Glomerular endothelial cell (primary cell): ENCODE measurements around the gene FAM47E. TPM values are rescaled to one million over a fixed set of nuclear protein-coding genes. Genes with fewer than 3 reads are reported as not detected.
"Not testable (repeated sequence)": the region's sequence is repeated elsewhere in the genome, so short reads cannot be mapped to it uniquely, and the experiment has no call there.

Experiments used
- DNase-seq: peaks from one replicate; pipeline ENCODE4 v3.0.0-alpha.2; 2011; ENCODE audit warnings: low read depth, low spot score; ENCODE audit errors: extremely low read depth
- total RNA-seq: library from RNA; depleted of rRNA; stranded (reverse); fragments of >200 nt; gene quantifications from 2 replicates; pipeline ENCODE4 v1.2.3, GENCODE V29; 2015

Gene FAM47E
- total RNA-seq, 1 donor from 2014 or later, result not detected

DNA sequence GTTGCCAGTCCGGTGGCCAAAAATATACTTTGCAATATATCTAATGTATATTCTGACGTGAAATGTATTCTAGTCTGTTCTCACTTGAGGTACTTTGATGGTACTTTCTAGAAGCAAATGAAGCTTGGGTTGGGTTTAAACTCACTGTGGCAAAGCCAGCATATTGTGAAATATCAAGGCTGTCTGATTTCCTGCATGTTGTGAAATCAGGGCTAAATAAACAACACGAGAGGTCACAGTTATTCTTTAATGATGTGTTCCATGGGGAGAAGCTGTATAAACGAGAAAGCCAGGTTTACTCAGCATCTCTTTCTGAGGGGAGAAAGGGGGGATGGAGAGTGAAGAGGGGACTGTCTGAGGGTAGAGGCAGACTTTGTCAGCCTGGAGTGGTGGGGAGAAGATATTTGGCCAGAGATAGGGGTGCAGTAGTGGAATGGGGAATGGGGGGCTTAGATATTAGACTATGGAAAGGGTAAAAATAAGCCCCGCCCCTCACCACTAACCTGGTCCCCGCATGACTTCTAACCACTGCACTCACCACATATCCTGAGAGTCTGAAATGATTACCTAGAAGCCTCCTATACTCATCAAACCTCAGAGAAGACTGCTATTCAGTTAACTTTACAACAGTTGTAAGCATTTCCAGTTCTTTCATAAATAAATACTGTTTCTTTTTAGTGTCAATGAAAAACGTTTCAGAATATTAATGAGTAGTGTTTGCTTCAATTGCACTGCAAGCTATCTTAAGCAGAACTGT, 32.0 kb upstream of the FAM47E start:
- no peak for DNase-seq

DNA sequence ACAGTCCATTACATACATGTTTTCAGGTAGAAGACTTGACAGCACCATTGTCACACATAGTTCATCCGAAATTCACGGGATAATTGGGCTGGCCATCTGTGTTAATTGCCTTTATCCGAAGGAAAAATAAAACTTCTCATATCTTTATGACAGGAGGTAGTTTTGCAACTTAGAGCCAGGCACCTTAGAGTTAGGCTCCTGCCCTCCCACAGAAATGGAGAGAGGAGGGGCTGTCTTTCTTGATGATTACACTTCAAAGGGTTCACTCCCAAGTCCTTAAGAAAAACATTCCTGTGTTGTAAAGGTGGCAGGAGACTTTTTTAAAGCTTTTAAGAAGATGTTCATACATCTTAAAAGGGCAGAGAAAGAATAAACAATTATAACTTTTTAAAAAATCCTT, 27.4 kb upstream of the FAM47E start:
- no peak for DNase-seq

DNA sequence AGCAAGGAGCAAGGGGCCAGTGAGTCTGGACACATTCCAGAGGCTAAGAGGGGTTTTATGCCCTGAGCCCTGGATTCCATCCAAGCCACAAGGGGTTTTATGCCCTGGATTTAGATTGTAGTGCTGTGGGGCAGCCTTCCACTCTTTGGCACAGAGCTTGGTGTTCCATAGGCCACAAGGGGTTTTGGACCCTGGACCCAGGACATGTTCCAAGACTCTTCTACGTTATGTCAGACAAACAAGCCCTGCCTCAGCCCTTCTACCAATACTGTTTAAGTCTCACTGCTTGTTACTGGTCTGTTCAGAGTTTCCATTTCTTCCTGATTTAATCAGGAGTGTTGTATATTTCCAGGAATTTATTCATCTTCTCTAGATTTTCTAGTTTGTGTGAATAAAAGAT, 25.1 kb upstream of the FAM47E start:
- no peak for DNase-seq

DNA sequence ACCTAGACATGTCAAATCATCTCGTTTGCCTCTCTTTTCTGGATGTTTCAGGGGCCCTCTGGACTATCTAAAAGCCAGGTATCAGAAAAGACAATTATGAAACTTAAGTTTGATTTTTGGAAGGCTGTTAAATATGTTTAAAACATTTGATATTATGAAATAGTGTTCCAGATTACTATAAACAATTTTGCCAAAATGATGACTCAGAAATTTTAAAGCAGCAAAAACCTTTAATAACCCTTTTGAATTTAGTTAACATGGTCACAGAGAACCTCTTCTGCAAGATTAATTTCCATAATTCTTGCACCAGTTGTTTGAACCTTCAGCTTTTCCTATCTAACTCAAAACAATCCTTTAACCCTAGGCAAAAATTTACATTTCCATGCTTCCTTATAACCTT, 18.8 kb upstream of the FAM47E start:
- no peak for DNase-seq

DNA sequence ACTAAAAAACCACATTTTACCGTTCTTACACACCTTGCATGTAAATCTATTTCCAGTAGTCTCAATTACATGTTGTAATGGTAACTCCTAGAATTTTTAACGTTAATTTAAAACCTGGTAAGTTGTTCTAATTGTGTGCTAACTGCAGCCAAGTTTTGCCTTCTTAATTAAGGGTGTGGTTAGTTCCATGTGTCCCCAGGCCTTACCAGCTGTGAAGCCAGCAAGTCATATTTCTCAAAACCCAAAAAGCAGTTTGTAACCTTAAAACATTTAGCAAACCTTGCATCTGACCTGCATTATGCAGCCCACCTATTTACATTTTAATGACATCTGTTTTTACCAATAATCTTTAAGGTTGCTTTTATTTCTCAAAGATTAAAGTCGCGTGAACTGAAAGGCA, 18.4 kb upstream of the FAM47E start:
- DNase-seq, result no peak

DNA sequence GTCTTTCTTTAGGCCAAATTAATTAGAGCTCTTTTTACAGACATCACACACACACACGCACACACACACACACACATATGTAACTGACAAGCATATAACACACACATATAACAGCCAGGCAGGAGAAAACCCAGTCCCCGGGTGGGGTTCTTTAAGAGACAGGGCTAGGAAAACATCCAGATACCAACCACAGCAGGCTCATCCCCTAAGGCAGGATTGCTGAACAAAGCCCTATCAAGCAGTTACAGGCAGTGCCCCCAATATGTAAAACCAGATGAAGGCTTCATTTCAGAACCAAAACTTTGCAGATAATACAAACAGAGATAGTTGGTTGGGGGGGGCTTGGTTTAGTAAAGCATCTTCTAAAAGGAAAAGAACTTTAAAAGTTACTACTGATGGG, 18.0 kb upstream of the FAM47E start:
- no peak for DNase-seq

DNA sequence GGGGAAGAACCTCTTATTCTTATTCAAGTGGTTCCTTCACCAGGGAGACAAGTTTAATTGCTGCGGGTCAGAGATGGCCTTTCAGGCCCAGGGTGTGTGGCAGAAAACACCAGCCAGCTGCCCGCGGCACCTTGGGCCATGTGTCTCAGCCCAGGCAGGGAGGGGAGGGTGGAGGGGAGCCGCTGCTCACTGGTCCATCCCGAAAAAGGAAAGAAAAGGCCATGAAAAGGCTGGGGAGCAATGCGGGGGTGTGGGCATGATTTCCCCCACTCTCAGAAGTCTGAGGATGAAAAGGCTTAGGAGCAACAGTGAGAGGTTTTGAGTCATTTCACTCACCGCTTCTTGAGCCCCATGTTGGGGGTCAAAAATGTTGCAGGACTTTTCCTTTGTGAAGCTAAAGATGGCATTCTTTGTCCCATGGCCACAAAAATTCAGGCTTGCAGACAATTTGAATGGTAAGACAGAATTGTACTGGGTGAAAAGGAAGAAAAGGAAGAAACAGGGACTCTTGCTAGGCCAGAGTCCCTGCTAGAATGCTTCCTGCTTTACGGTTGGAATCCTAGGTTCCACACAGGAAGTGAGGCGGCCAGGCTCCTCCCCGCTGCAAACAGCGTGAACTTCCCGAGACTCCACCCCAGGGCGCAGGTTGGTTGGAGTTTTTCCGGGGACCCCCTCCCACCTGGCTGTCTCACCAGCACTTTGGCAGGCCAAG, 17.4 kb upstream of the FAM47E start:
- DNase-seq, result no peak

DNA sequence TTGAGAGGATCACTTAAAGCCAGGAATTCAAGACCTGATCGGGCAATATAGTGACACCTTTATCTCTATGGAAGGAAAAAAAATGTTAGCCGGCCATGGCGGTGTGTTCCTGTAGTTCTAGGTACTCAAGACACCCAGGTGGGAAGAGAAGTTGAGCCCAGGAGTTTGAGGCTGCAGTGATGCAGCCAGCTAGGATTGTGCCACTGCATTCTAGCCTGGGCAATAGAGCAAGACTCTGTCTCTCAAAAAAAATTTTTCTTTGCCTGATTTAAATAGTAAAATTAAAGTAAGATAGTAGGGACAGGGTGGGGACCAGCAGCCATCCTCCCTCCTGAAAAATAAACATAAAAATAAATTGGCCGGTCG, 16.9 kb upstream of the FAM47E start:
- DNase-seq, result no peak

DNA sequence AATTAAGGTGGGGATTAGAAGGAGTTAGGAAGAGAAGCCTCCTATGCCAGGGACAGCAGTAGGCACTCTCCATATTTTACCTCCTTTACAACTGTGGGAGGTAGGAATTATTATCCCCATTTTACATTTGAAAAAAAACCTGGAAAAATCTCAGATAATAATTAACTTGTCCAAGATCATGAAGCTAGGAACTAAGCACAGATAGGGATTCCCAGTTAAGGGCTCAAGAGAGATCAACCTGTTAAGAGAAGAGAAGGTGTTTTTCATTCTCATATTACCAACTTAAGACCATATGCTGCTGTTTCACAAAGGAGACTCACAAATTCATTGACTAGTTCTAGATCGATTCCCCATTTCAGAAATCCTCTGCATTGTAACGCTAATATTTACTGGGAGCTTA, 16.1 kb upstream of the FAM47E start:
- DNase-seq, result no peak

DNA sequence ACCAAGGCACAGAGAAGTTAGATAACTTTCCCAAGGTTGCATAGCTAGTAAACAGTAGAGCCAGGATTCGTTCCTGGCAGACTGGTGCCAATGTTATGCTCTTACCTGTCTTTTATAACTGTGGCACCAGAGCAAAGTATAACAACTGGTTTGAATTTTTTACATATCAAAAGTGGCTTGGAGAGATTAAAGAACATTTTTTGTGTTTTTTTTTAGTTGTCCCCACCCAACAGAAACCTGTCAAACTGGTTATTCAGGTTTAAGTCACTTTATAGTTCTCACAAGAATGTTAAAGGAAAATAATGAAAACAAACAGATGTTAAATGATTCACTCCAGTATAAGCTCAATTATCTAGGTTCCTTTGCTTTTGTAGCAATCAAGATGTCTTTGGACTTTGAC, 15.6 kb upstream of the FAM47E start:
- DNase-seq, result no peak

DNA sequence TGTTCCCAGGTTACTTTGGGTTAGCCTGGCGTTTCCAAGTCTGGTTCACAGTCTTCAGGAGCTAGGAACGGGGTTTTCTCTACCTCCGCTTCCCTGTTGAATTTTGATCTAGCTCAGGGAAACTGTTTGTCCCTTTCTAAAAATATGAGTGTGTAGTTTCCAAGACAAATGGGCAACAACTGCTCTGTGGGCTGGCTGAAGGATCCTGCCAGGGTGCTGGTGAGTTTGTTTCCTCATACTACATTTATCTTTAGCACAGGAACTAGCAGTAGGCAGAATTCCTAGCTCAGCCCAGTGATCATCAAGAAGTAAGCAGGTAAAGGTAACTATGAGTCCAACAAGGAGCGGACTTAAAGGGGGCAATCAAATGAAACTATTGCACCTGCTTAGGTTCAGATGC, 13.3 kb upstream of the FAM47E start:
- no peak for DNase-seq

DNA sequence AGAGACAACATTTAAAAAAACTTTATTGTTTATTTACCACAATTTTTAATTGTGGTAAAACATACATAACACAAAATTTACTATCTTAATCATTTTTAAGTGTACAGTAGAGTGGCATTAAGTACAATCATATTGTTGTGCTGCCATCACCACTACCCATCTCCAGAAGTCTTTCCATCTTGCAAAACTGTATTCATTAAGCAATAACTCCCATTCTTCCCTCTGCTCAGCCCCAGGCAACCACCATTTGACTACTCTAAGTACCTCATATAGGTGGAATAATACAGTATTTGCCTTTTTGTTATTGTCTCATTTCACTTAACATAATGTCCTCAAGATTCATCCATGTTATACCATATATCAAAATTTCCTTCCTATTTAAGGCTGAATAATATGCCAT, 12.8 kb upstream of the FAM47E start:
- DNase-seq, result no peak

DNA sequence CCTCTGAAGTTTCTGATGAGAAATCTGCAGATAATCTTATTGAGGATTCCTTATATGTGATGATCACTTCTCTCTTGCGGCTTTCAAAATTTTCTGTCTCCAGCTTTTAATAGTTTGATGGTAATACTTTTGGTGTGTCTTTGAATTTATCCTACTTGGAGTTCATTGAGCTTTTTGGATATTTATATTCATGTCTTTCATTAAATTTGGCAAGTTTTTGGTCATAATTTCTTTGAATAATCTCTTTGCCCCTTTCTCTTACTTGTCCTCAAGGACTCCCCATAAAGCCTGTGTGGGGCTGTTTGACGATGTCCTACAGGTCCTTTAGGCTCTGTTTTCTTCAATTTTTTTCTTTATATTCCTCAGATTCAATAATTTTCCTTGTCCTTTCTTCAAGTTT, 11.3 kb upstream of the FAM47E start:
- no peak for DNase-seq

DNA sequence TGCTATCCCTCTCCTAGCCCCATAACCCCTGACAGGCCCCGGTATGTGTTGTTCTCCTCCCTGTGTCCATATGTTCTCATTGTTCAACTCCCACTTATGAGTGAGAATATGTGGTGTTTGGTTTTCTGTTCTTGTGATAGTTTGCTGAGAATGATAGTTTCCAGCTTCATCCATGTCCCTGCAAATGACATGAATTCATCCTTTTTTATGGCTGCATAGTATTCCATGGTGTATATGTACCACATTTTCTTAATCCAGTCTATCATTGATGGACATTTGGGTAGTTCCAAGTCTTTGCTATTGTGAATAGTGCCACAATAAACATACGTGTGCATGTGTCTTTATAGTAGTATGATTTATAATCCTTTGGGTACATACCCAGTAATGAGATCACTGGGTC, 7.6 kb upstream of the FAM47E start:
- DNase-seq, result not testable (repeated sequence)

DNA sequence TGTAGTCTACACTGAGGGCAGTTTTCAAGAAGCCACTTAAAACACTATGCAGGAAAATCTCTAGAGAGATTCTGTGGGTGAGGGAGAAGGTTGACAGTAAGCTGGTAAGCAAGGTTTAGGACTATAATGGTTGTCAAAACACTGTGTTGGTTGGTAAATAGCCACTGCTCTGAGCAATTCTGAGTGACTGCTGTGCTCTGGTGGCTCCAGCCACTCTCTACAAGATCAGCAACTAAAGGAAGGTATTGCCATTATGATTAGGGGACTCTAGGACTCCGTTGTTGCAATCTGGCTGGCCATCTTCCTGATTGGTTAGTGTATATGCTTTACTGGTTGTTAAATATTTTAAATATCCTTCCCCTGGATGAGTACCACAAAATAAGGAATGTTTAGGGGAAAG, 5.5 kb upstream of the FAM47E start:
- no peak for DNase-seq

DNA sequence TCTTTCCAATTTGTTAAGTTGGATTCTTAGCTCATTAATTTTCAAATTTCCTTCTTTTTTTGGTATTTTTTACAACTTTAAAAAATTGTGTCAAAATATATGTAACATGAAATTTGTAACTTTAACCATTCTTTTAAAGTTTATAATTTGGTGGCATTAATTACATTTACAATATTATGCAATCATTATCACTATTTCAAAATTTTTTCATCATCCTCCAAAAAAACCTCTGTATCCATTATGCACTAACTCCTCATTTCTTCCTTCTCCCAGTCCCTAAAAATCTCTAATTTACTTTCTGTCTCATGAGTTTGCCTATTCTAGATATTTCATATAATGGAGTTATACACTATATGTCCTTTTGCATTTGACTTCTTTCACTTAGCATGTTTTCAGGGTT, 4.7 kb upstream of the FAM47E start:
- DNase-seq, result no peak

DNA sequence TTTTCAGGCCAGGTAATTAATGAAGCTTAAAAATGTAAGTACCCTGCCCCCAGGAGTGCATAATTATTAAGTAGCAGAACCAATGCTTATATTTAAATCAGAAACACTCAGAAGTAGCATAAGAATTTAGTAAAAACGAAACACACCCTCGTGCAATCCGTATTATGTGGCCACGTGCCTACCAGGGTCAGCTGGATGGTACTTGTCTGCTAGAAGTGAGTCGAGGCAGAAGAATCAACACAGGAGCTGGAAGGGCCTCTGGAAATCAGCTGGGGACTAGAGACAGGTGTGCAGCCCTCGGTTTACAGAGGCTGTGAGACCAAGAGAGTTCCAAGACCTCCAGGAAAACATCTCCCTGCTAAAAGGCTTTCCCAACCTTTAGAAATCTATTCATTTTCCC, 559 bp upstream of the FAM47E start:
- DNase-seq, result no peak

DNA sequence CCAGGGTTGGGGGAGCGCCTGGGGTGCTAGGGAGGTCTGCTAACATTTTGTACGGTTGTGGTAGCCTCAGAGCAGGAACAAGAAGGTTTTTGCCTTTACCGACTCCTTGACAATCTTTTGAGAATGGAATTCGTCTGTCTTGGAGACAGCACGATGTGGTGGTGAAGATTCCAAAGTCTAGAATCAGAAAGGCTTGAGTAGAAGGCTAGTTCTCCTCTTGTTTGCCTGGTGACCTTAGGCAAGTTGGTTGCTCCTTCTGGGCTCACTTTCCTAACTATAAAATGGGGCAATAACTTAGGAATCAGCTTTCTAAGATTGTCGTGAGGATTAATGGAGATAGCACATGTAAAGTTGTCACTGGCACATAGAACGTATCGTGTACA, 741 bp downstream of the FAM47E start:
- no peak for DNase-seq

DNA sequence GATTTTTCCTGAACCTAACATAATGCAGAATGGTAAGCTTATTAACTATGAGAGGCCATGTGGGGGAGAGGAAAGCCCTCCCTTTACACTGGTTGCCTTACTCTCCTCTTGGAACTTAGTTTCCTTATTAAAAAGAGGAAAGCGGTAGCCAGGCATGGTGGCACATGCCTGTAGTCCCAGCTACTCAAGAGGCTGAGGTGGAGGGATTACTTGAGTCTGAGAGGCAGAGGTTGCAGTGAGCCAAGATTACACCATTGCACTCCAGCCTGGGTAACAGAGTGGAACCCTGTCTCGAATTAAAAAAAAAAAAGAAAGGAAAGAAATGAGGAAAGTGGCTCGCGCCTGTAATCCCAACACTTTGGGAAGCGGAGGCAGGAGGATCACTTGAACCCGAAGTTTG, 2.0 kb downstream of the FAM47E start:
- DNase-seq, result no peak

DNA sequence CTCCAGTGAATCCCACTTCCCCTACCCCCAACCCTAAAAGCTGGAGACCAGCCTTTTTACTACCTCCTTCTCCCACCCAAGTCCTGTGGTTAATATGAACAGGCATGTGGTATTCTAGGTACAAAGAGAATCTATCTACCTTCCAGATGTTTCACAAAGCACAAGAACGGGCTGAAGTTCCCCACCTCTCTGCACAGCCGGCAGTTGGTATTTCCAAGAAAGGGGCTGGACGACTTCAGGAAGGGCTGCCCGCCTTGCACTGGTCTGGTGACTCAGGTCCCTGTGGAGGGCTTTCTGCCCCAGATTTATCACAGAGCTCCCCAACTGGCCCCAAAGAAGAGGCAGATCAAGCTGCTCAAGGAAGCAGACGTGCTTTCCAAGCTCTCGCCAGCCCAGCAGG, 4.5 kb downstream of the FAM47E start:
- DNase-seq, result no peak

DNA sequence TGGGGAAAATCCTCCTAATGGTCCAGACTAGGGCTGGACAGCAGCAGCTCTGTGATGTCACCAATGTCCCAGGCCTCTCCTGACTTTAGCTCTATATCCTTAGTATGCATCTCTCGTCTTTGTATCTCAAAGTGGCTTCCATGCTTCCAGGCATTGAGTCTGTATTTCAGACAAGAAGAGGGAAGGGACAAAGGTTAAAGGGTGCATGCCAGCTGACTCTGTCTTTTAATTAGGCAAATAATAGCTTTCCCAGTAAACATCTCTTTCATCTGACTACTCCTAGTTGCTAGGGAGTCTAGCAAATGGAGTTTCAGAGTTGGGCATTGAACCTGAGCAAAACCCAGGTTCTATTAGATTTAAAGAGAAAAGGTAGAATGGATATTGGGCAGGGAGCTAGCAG, 5.4 kb downstream of the FAM47E start:
- DNase-seq, result no peak

DNA sequence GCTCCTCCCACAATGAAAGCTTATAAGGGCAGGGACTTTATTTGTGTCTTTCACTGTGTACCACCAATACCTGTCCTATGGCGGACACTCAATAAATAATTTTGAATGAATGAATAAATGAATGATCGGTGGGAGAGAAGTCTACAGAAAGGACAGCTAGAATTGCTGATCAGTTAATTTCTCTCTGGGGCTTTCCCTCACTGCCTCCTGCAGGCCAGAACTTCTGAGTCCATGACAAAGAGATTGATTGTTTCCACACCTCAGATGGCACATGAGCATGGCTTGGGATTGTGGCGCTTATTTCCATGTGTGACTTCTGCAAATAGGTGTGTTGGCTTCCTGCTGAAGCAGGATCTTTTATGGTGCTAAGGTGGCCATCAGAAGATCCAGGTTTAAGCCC, 6.3 kb downstream of the FAM47E start:
- DNase-seq, result no peak

DNA sequence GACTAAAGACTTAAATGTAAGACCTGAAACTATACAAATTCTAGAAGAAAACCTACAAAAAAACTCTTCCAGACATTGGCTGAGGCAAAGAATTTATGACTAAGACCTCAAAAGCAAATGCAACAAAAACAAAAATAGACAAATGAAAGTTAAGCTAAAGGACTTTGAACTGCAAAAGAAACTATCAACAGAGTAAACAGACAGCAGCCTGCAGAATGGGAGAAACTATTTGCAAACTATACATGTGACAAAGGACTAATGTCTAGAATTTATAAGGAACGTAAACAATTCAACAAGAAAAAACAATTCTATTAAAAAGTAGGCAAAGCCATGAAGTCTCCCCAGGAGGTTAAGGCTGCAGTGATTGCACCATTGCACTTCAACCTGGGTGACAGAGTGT, 9.1 kb downstream of the FAM47E start:
- DNase-seq, result no peak
